Astrocyte of the spinal cord (primary cell): ENCODE measurements around the gene CCDC187.

Experiments used
- DNase-seq: peaks from one replicate; pipeline ENCODE4 v3.0.0; 2011; ENCODE audit warnings: low read depth, low spot score
- H3K4me3 ChIP-seq: 2 replicates; pipeline ENCODE4 v1.5.1; 2011; ENCODE audit warnings: low read depth, mild to moderate bottlenecking, low read length, moderate library complexity
- in situ Hi-C: cut with HindIII; loops from 2 replicates; pipeline ENCODE4 v1.10.0; 2017; ENCODE audit warnings: low sequenced_read_pairs
- TF ChIP-seq, protein P1 (sequence below): IDR thresholded peaks from 2 replicates; pipeline ENCODE4 v1.5.1; 2012; ENCODE audit warnings: low read depth, mild to moderate bottlenecking, low read length, inconsistent platforms

Gene CCDC187

DNA sequence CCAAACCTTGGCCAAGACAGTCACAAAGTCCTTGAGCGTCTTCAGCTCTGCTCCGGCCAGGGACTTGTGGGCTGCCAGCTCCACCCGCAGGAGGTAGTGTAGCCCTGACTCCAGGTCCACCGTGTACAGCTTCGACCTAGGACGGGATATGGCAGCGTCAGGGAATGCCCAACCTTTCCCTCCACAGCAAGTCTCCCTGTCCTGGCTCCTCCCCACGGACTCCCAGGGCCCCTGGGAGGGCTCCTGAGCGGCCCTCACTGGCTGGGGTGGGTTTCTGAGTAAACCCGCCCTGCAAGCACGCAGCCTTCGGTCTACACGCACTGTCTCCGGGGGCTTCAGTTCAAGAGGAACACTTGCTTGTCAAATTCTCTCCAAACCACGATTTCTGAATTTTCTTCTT is 85.2 kb downstream of the CCDC187 start:
- no peak overlapping the region for H3K4me3 ChIP-seq
- TF ChIP-seq, protein P1, sequence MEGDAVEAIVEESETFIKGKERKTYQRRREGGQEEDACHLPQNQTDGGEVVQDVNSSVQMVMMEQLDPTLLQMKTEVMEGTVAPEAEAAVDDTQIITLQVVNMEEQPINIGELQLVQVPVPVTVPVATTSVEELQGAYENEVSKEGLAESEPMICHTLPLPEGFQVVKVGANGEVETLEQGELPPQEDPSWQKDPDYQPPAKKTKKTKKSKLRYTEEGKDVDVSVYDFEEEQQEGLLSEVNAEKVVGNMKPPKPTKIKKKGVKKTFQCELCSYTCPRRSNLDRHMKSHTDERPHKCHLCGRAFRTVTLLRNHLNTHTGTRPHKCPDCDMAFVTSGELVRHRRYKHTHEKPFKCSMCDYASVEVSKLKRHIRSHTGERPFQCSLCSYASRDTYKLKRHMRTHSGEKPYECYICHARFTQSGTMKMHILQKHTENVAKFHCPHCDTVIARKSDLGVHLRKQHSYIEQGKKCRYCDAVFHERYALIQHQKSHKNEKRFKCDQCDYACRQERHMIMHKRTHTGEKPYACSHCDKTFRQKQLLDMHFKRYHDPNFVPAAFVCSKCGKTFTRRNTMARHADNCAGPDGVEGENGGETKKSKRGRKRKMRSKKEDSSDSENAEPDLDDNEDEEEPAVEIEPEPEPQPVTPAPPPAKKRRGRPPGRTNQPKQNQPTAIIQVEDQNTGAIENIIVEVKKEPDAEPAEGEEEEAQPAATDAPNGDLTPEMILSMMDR: no peak
- DNase-seq: no peak
- in situ Hi-C loops: no loop called here

DNA sequence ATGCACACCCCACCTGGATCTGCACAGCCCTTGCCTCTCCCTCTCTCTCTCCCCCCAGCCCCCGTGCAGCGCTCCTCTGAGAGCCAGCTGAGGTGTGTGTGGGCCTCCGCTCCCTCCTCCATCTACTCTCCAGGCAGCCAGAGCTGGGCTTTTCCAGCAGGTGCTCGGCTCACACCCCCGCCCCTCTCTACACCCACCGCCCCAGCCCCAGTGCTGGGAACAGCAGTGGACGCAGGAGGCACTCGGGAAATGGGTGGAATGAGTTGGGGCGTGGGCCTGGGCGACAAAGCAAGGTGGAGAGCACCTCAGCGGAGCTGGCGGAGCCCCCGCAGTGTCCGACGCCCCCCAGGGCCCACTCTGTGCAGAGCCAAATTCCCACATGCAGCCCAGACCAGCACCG is 85.6 kb downstream of the CCDC187 start:
- DNase-seq: no peak
- H3K4me3 ChIP-seq: no peak overlapping the region
- in situ Hi-C loops: no loop called here
- TF ChIP-seq, protein P1: no peak

DNA sequence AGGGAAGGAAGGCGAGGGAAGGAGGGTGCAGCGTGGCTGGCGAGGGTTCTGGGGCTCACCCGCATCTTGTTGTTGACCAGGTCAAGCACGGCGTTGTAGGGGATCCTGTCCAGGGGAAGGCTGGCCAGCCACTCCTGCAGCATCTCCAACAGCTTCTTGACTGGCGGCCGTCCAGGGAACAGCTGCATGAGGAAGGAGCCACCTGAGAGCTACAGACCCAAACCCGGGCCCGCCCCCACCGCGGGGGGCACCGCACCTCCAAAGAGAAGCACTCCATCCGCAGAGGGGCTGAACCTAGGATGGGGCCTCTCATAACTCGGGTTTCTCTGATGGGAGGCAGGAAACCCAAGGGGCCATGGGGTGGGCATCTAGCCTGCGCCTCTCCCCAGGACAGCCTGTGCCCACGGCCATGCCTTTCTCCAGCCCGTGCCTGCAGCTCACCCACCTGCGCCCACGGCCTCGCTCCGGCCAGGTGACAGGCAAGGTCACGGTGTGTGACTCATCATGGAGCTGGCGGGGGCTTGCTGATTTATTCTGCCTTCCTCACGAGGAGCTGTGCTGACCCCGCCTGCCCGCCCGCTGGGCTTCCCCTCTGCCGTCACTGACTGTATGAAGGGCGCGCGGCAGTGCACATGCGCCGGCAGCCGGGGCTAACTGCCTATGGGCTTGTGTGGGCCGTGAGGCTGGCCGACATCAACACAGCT is 87.2 kb downstream of the CCDC187 start:
- in situ Hi-C loops: no loop called here
- TF ChIP-seq, protein P1: no peak
- no peak for DNase-seq
- no peak overlapping the region for H3K4me3 ChIP-seq

DNA sequence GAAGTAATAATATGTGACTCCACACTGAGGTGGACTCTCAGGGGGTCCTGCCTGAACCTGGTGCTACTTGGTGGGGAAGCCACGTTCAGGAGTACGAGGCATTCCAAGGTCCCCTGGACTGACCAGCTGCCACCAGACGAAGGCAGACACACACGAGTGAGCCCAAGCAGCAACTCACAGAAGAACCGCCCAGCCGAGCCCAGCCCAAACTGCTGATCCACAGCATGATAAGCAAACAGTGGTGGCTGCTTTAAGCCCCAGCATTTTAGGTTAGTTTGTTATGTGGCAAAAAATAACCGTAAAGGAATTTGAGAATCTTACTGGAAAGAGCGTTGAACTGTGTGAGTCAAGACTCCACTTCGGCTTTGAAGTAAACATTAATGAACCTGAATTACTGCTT is 90.2 kb downstream of the CCDC187 start:
- no peak overlapping the region for H3K4me3 ChIP-seq
- no peak for DNase-seq
- in situ Hi-C loops: no loop called here
- TF ChIP-seq, protein P1: no peak

DNA sequence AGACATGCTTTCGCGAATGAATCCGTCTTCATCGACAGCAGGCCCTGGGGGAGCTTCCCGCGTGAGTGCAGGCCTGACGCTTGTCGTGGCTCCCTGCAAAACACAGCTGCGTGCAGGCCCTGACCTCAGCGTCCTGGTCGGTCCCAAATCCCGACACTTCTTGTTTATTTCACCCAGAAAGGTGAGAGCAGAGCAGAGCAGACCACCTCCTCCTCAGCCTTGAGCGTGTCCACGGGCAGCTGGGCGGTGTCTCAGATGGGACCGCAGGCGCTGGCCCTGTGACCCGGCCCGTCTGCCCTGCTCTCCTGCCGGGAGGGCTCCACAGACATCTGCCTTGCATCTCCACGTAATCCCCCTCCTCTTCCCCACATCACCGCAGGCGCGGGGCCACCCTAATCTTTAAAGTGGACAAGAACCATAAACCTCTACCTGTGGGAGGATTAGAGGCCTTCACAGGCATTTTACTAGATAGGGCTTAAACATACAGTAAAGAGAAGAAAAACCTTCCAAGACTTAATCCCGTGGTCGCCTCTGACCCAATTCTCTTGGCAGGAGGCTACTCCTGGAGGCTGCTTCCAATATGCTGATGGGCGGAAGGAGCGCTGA is 91.4 kb downstream of the CCDC187 start:
- H3K4me3 ChIP-seq: no peak overlapping the region
- DNase-seq: no peak
- TF ChIP-seq, protein P1: no peak
- in situ Hi-C loops: no loop called here

DNA sequence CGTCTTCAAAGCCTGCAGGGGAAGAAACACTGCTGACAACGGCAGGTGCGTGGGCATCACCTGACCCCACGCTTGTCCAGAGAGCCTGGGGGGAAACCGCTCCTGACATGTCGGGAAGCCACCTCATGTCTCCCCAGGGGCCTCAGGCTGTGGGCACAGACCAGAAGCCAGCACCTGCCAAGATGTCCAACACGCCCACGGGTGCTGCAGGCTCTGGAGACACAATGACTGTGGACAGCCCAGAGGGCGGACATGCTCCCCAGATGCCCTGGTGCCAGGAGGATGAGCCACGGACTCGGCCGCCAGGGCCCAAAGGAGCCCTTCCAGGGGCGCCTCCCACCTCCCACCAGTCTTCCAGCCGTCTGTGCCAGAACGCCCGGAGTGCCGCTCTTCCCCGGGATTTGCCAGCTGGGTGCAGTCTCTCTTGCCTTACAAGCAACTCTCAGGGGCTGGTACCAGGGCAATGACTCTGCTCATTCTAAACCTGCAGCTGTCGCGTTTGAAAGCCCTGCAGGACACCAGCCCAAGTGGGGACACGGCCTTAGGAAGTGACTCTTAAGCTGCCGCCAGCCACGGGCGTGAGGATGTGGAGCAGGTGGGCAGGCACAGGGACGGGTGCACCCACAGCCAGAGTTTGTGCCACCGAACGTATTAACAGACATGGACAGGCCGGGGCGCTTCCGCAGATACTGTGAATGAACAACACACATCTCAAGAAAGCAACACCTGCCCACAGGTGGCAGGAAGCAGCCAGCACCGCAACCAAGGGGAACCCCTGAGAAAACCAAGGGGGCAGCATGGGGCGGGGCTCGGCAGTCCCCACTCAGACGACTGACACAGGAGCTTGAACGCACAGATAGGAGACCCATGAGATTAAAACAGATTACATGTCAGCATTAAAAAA is 92.2 kb downstream of the CCDC187 start:
- no peak overlapping the region for H3K4me3 ChIP-seq
- in situ Hi-C loops: no loop called here
- TF ChIP-seq, protein P1: no peak
- DNase-seq: no peak
